Mesendoderm (in vitro differentiated cells): ENCODE results near the gene DPP9.
A peak's percentile ranks its signal among the peaks of the same experiment; 100 is the strongest.

Source experiments
- DNase-seq: peaks from one replicate; pipeline ENCODE4 v3.0.0; 2013
- H2AK5ac ChIP-seq: 2 replicates; pipeline ENCODE4 v1.6.1; 2013; ENCODE audit warnings: low read length, inconsistent platforms
- H2BK120ac ChIP-seq: 2 replicates; pipeline ENCODE4 v1.6.1; 2013; ENCODE audit warnings: low read depth, mild to moderate bottlenecking, low read length, moderate library complexity, mixed read lengths
- H2BK15ac ChIP-seq: replicated peaks from 2 replicates; pipeline ENCODE4 v1.6.1; 2013; ENCODE audit warnings: low read depth, mild to moderate bottlenecking, moderate library complexity
- H2BK5ac ChIP-seq: 2 replicates; pipeline ENCODE4 v1.6.1; 2013; ENCODE audit warnings: low read length, inconsistent platforms
- H3K18ac ChIP-seq: 2 replicates; pipeline ENCODE4 v1.6.1; 2013; ENCODE audit warnings: mild to moderate bottlenecking, low read length, mixed read lengths
- H3K23ac ChIP-seq: one replicate; pipeline ENCODE4 v1.6.1; 2013; ENCODE audit warnings: low read length
- H3K27ac ChIP-seq: 2 replicates; pipeline ENCODE4 v1.5.1; 2013; ENCODE audit warnings: low read depth, mild to moderate bottlenecking, inconsistent platforms, low read length, moderate library complexity
- H3K27me3 ChIP-seq: 2 replicates; pipeline ENCODE4 v1.6.1; 2013; ENCODE audit warnings: low read length, control low read depth, mild to moderate bottlenecking, inconsistent platforms; ENCODE audit not compliant: insufficient read depth, poor library complexity
- H3K36me3 ChIP-seq: 2 replicates; pipeline ENCODE4 v1.6.1; 2013; ENCODE audit warnings: low read length, inconsistent platforms; ENCODE audit not compliant: control insufficient read depth, insufficient read depth
- H3K4ac ChIP-seq: one replicate; pipeline ENCODE4 v1.6.1; 2013; ENCODE audit warnings: low read depth, mild to moderate bottlenecking, low read length, moderate library complexity
- H3K4me1 ChIP-seq: 2 replicates; pipeline ENCODE4 v1.6.1; 2013; ENCODE audit warnings: low read depth, low read length, inconsistent platforms; ENCODE audit not compliant: control insufficient read depth
- H3K4me2 ChIP-seq: 2 replicates; pipeline ENCODE4 v1.6.1; 2013; ENCODE audit warnings: low read length
- H3K4me3 ChIP-seq: 2 replicates; pipeline ENCODE4 v1.5.1; 2013; ENCODE audit warnings: mild to moderate bottlenecking, low read length
- H3K56ac ChIP-seq: one replicate; pipeline ENCODE4 v1.6.1; 2013; ENCODE audit warnings: low read length
- H3K79me1 ChIP-seq: 2 replicates; pipeline ENCODE4 v1.6.1; 2013; ENCODE audit warnings: low read length, inconsistent platforms
- H3K79me2 ChIP-seq: 2 replicates; pipeline ENCODE4 v1.6.1; 2013; ENCODE audit warnings: mild to moderate bottlenecking, low read length; ENCODE audit not compliant: control insufficient read depth, insufficient read depth
- H3K9ac ChIP-seq: 2 replicates; pipeline ENCODE4 v1.6.1; 2013; ENCODE audit warnings: low read length, inconsistent platforms
- H4K5ac ChIP-seq: one replicate; pipeline ENCODE4 v1.6.1; 2013; ENCODE audit warnings: low read length
- H4K8ac ChIP-seq: one replicate; pipeline ENCODE4 v1.6.1; 2013; ENCODE audit warnings: low read depth, mild to moderate bottlenecking, control low read depth, low read length, moderate library complexity
- WGBS: extraction: QIAGEN DNeasy Blood & Tissue Kit; methylation state at CpG from one replicate; pipeline ENCODE4 v1.1.7; 2013; ENCODE audit warnings: low lambda C conversion rate, missing lambda C conversion rate; ENCODE audit not compliant: insufficient coverage; ENCODE audit errors: extremely low coverage; 5-methylcytosine and 5-hydroxymethylcytosine counted together

Gene DPP9

DNA sequence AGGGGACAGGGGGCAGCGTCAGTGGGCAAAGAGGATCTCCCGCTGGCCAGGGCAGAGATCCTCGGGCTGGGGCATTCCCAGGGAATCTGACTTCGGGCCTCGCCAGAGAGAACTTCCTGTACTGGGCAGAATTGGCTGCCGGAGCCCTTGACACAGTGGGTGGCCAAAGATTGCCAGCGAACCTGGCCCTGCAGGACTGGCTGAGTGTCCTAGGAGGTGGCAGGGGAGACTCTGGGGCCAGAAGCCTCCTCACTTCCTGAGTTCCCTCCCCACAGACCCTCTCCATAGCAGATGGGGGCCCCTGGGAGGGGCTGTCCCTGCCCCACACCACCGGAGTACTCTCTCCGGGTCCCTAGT, 19.3 kb downstream of the DPP9 start:
- Histone ChIP-seq H3K79me1 (no peaks in the 10 kb centered on the region), H2BK120ac (no peak overlapping the region), H3K79me2 (no peaks in the 10 kb centered on the region), H3K23ac (no peak overlapping the region), H2AK5ac (no peak overlapping the region), H3K4me2 (no peak overlapping the region), H3K18ac (no peak overlapping the region), H4K5ac (no peak overlapping the region), H3K4ac (no peak overlapping the region), H3K27ac (no peak overlapping the region), H3K4me1 (no peaks in the 10 kb centered on the region), H4K8ac (no peak overlapping the region), H3K9ac (no peak overlapping the region), H3K4me3 (no peak overlapping the region), H2BK15ac (no peak overlapping the region), H3K27me3 (no peaks in the 10 kb centered on the region), H3K56ac (no peak overlapping the region), H3K36me3 (peaks cover 10% of the 10 kb centered on the region), H2BK5ac (no peak overlapping the region)
- no peak for DNase-seq
- WGBS = no CpG with 5 or more reads among the region's 9 CpGs

DNA sequence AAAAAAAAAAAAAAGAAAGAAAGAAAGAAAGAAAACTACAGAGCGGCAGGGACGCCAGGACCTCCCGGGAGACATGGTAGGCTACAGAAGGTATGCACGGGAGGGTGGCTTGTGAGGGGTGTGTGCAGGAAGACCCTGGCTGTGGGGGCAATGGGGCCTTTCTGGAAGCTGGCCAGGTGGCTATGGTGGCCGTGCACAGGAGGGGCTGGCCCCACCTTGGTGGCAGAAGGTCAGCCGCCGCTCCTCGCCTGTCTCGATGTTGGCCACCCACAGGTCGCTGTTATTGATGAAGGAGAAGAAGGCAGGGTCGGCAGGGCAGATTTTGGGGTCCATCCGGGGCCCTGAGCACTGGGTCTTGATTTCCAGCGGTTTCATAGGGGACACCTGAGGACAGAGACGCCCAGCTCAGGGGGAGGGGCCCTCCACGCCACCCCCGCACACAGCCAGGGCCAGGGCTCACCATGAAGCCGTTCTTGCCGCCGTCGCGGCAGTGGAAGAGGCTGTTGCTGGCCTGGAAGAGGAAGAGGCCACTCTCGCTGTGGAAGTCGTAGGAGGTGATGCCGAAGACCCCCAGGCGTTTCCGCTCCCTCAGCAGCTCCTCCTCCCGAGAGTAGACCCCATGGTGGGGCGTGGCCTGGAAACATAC, 19.8 kb downstream of the DPP9 start:
- no peak overlapping the region for H3K56ac ChIP-seq
- no peaks in the 10 kb centered on the region for H3K27me3 ChIP-seq
- no peaks in the 10 kb centered on the region for H3K4me1 ChIP-seq
- H3K79me1 ChIP-seq = no peaks in the 10 kb centered on the region
- H2BK120ac ChIP-seq = no peak overlapping the region
- no peak overlapping the region for H2BK15ac ChIP-seq
- H3K4ac ChIP-seq = no peak overlapping the region
- no peak overlapping the region for H3K4me2 ChIP-seq
- no CpG with 5 or more reads among the region's 28 CpGs for WGBS
- no peak overlapping the region for H4K5ac ChIP-seq
- H3K18ac ChIP-seq = no peak overlapping the region
- no peak overlapping the region for H3K9ac ChIP-seq
- no peak overlapping the region for H3K27ac ChIP-seq
- no peak overlapping the region for H3K23ac ChIP-seq
- H3K36me3 ChIP-seq = peaks cover 10% of the 10 kb centered on the region
- H3K79me2 ChIP-seq = no peaks in the 10 kb centered on the region
- H4K8ac ChIP-seq = no peak overlapping the region
- no peak for DNase-seq
- no peak overlapping the region for H2AK5ac ChIP-seq
- no peak overlapping the region for H3K4me3 ChIP-seq
- H2BK5ac ChIP-seq = no peak overlapping the region

DNA sequence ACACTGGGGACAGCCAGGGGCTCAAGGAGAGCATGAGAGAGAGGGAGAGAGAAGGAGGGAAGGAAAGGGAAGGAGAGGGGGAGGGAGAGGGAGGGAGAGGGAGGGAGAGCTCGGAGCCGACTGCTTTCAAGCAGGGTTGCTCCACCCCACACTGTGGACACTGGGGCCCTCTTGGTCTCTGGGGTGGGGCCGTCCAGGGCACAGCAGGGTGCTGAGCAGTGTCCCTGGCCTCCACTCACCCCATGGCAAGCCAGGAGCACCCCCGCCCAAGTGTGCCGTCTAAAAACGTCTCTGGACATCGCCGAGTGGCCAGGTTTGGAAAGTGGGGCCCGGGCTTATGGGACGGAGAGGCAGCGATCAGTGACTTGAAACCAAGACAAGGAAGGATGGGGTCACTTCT, 20.9 kb downstream of the DPP9 start:
- no peak overlapping the region for H3K18ac ChIP-seq
- H3K9ac ChIP-seq = no peak overlapping the region
- no peak for DNase-seq
- no peak overlapping the region for H3K23ac ChIP-seq
- no peak overlapping the region for H3K4me3 ChIP-seq
- no peaks in the 10 kb centered on the region for H3K79me1 ChIP-seq
- no peak overlapping the region for H3K4me2 ChIP-seq
- no peak overlapping the region for H3K56ac ChIP-seq
- no peak overlapping the region for H3K27ac ChIP-seq
- H3K27me3 ChIP-seq = no peaks in the 10 kb centered on the region
- no peak overlapping the region for H2BK15ac ChIP-seq
- WGBS = no CpG with 5 or more reads among the region's 11 CpGs
- H2BK5ac ChIP-seq = no peak overlapping the region
- no peak overlapping the region for H3K4ac ChIP-seq
- H2AK5ac ChIP-seq = no peak overlapping the region
- peaks cover 10% of the 10 kb centered on the region for H3K36me3 ChIP-seq
- H3K4me1 ChIP-seq = no peaks in the 10 kb centered on the region
- no peak overlapping the region for H4K8ac ChIP-seq
- no peak overlapping the region for H4K5ac ChIP-seq
- H2BK120ac ChIP-seq = no peak overlapping the region
- H3K79me2 ChIP-seq = no peaks in the 10 kb centered on the region

- Histone ChIP-seq H2BK15ac (no peak overlapping the region), H3K18ac (no peak overlapping the region), H3K56ac (no peak overlapping the region), H3K23ac (no peak overlapping the region), H3K4me3 (no peak overlapping the region), H3K27me3 (no peaks in the 10 kb centered on the region), H3K4me2 (no peak overlapping the region), H3K79me2 (no peaks in the 10 kb centered on the region), H3K27ac (no peak overlapping the region), H2BK5ac (no peak overlapping the region), H4K8ac (no peak overlapping the region), H4K5ac (no peak overlapping the region), H3K4me1 (no peaks in the 10 kb centered on the region), H3K36me3 (peaks cover 10% of the 10 kb centered on the region), H2AK5ac (no peak overlapping the region), H3K9ac (no peak overlapping the region), H3K4ac (no peak overlapping the region), H2BK120ac (no peak overlapping the region), H3K79me1 (no peaks in the 10 kb centered on the region)
- no peak for DNase-seq
- no CpG with 5 or more reads among the region's 8 CpGs for WGBS
Observed at GRCh38 chr19:4701557-4701956, 22.1 kb downstream of the DPP9 start.

DNA sequence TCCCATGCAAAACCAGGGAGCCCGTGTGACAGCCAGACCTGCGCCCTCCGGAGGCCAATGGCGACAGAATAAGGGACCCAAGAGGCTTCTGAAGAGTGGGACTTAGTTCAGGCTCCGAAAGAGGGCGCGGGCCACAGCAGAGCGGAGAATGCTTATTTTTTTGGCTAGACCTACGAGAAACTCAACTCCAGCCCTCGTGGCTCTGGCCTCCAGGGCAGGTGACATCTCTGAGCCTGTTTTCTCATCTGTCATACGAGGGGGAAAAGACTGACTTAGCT, 23.0 kb downstream of the DPP9 start:
- Histone ChIP-seq H2AK5ac (no peak overlapping the region), H3K4ac (no peak overlapping the region), H2BK5ac (no peak overlapping the region), H3K27ac (no peak overlapping the region), H3K36me3 (peaks cover 10% of the 10 kb centered on the region), H2BK120ac (no peak overlapping the region), H3K9ac (no peak overlapping the region), H3K4me2 (no peak overlapping the region), H3K4me1 (no peaks in the 10 kb centered on the region), H3K23ac (no peak overlapping the region), H3K4me3 (no peak overlapping the region), H4K8ac (no peak overlapping the region), H3K79me1 (no peaks in the 10 kb centered on the region), H3K56ac (no peak overlapping the region), H3K18ac (no peak overlapping the region), H3K79me2 (no peaks in the 10 kb centered on the region), H3K27me3 (no peaks in the 10 kb centered on the region), H2BK15ac (no peak overlapping the region), H4K5ac (no peak overlapping the region)
- DNase-seq = peak; percentile 10
- WGBS = no CpG with 5 or more reads among the region's 11 CpGs
